ENCODE results near the gene ADM2.
"Not testable (repeated sequence)": the region's sequence is repeated elsewhere in the genome, so short reads cannot be mapped to it uniquely, and the experiment has no call there.

ADM2 gene

DNA sequence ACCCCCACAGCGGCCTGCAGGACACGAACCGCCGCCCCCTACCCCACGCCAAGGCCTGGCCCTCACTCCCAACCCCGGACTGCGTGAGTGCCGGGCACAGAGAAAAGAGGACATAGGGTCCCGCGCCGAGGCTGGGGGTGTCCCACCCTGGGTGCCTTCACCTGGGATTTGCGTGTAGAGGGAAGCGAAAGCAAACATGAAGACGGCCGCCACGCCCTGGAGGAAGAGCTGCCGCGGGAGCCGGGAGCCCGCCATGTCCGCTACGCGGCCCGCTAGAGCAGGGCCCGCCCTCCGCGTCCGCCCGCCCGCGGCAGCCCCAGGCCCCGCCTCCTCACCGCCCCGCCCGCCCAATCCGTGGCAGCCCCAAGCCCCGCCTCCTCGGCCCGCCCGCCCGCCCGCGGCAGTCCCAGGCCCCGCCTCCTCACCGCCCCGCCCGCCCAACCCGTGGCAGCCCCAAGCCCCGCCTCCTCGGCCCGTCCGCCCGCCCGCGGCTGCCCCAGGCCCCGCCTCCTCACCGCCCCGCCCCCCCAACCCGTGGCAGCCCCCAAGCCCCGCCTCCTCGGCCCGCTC, 26.2 kb downstream of the ADM2 start, which contains the start of gene LMF2:
LMF2 (minus strand) TSS at position 282 of the 570 bp plus-strand sequence; CDS start at position 255, 27 bp downstream.
- Mint-ChIP-seq H3K9me3 (no peaks in the 10 kb centered on the region), H3K36me3 (ENCODE audit: low read depth) (peaks cover 61% of the 10 kb centered on the region), H3K27ac (peak within 1 kb of the TSS; percentile 96), H3K27me3 (no peaks in the 10 kb centered on the region), H3K4me1 (ENCODE audit: low read depth) (peaks cover 35% of the 10 kb centered on the region), H3K4me3 (peak within 1 kb of the TSS; percentile 98)
- intact Hi-C loops (cut with micrococcal nuclease) = loop anchor here (5.0 kb wide), 1 partner anchor 75 kb away; the partner anchor contains the start of gene CHKB

DNA sequence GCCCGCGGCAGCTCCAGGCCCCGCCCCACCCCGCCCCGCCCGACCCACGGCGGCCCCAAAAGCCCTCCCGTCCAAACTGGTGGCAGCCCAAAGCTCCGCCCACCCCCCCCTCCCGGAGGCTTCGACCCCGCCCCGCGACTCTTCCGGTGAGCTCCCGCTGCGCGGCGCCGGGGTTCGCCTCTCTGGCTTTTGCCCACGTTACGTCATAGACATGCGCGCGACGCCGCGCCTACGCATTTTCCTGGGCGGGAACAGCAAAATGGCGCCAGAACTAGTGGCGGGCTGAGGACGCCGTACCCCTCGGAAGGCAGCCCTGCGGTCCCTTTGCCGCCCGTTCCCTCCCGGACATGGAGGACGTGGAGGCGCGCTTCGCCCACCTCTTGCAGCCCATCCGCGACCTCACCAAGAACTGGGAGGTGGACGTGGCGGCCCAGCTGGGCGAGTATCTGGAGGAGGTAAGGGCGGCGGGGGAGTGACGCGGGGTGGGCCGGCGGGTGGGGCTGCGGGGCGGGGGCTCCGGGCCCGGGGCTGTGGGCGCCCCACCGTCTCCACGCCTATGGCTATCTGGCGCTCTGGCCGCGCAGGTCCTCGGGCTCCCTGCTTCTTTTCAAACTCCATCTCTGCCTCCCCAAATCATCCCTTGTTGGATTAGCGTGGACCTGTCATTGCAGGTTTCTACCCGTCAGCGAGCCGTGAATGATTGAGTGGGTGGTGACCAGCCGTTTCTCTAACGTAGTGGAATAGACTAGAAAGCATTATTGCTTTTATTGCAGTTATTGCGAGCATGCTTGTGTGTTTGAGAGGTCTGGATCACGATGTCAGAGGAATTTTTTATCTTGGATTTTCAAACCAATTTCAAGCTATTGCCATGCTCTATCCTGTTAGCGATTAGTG, 26.9 kb downstream of the ADM2 start, which contains the start of gene NCAPH2:
NCAPH2 (plus strand) TSS at position 234 of the 894 bp plus-strand sequence; CDS start at position 348, 114 bp downstream.
- Mint-ChIP-seq H3K9me3 (no peaks in the 10 kb centered on the region), H3K4me1 (ENCODE audit: low read depth) (peaks cover 35% of the 10 kb centered on the region), H3K27ac (peak within 1 kb of the TSS; percentile 96), H3K4me3 (peak within 1 kb of the TSS; percentile 98), H3K36me3 (ENCODE audit: low read depth) (peaks cover 55% of the 10 kb centered on the region), H3K27me3 (no peaks in the 10 kb centered on the region)
- intact Hi-C loops (cut with micrococcal nuclease) = loop anchor here (2.0 to 5.0 kb wide), 2 partner anchors 55 to 74 kb away; partner anchors contain the start of genes CHKB and SYCE3

DNA sequence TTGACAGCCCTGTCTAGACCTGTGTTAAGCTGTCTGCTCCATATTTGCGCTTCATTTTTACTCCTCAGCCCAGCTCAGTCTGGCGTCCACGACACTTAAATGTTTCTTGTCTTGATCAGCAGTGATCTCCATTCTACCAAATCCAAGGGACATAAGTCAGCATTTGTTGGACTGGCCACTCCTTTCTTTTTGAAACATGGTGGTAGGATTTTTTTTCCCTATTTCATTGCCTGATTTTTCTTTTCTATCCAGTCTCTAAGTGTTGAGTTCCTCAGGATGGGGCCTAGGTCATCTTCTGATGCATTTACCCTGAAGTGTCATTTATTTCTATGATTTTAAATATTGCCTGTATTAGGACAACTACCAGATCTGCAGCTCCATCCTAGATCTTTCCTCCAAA, 27.6 kb downstream of the ADM2 start:
- no peaks in the 10 kb centered on the region for H3K9me3 Mint-ChIP-seq
- peaks cover 49% of the 10 kb centered on the region for H3K36me3 Mint-ChIP-seq (ENCODE audit: low read depth)
- H3K27ac Mint-ChIP-seq = peak overlapping the region; percentile 96
- H3K4me1 Mint-ChIP-seq (ENCODE audit: low read depth) = peaks cover 35% of the 10 kb centered on the region
- intact Hi-C loops (cut with micrococcal nuclease) = loop anchor here (2.0 to 5.0 kb wide), 2 partner anchors 54 to 73 kb away; partner anchors contain the start of genes CHKB and SYCE3
- H3K27me3 Mint-ChIP-seq = no peaks in the 10 kb centered on the region
- peak overlapping the region; percentile 93 for H3K4me3 Mint-ChIP-seq

DNA sequence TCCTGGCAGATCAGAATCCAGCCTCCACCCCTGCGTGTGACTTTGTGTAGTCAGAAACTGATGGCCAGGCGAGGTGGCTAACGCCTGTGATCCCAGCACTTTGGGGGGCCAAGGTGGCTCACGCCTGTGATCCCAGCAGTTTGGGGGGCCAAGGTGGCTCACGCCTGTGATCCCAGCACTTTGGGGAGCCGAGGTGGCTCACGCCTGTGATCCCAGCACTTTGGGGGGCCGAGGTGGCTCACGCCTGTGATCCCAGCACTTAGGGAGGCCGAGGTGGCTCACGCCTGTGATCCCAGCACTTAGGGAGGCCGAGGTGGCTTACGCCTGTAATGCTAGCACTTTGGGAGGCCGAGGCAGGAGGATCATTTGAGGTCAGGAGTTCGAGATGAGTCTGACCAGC, 31.8 kb downstream of the ADM2 start:
- H3K27ac Mint-ChIP-seq = no peak overlapping the region
- H3K36me3 Mint-ChIP-seq (ENCODE audit: low read depth) = peaks cover 43% of the 10 kb centered on the region
- no peaks in the 10 kb centered on the region for H3K27me3 Mint-ChIP-seq
- H3K4me1 Mint-ChIP-seq (ENCODE audit: low read depth) = peaks cover 18% of the 10 kb centered on the region
- no peaks in the 10 kb centered on the region for H3K9me3 Mint-ChIP-seq
- intact Hi-C loops (cut with micrococcal nuclease) = no loop called here
- no peak overlapping the region for H3K4me3 Mint-ChIP-seq

DNA sequence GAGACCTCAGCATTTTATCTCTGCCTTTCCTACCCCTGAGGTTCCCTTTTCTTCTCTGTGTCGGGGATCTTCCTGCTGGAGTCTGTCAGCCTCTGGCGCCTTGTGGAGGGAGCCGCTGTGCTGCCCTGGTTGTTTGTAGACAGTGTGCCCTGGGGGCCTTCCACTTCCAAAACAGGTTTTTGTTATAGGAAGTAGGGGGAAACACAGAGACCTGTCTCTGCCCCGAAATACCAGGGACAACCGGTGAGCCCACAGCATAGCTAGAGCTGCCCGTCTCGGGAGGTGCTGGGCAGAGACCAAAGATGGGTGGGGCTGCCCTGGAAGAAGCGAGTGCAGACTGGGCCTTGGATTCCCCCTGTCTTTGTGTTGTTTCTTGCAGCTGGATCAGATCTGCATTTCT, 34.7 kb downstream of the ADM2 start:
- intact Hi-C loops (cut with micrococcal nuclease) = no loop called here
- Mint-ChIP-seq H3K27ac (no peak overlapping the region), H3K27me3 (no peaks in the 10 kb centered on the region), H3K4me3 (no peak overlapping the region), H3K36me3 (ENCODE audit: low read depth) (peaks cover 69% of the 10 kb centered on the region), H3K9me3 (no peaks in the 10 kb centered on the region), H3K4me1 (ENCODE audit: low read depth) (peaks cover 6% of the 10 kb centered on the region)

DNA sequence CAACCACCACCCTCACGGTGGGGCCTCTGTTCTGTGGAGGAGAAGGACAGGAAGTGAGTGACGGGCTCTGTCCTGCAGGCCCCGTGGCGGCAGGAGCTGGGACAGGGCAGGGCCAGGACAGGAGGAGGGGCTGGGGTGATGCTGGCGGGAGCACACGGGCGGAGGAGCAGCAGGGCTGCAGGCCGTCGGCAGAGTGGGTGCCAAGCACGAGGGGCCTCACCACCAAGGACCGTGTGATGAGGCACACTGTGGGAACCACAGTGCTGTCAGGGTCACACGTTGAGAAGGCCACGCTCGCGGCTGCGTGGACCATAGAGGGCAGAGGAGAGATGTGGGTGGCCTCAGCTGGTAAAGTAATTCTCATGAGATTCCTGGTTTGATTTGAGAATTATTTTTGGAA, 35.5 kb downstream of the ADM2 start:
- Mint-ChIP-seq H3K9me3 (no peaks in the 10 kb centered on the region), H3K27ac (no peak overlapping the region), H3K4me3 (no peak overlapping the region), H3K36me3 (ENCODE audit: low read depth) (peaks cover 72% of the 10 kb centered on the region), H3K4me1 (ENCODE audit: low read depth) (peaks cover 6% of the 10 kb centered on the region), H3K27me3 (no peaks in the 10 kb centered on the region)
- intact Hi-C loops (cut with micrococcal nuclease) = no loop called here

DNA sequence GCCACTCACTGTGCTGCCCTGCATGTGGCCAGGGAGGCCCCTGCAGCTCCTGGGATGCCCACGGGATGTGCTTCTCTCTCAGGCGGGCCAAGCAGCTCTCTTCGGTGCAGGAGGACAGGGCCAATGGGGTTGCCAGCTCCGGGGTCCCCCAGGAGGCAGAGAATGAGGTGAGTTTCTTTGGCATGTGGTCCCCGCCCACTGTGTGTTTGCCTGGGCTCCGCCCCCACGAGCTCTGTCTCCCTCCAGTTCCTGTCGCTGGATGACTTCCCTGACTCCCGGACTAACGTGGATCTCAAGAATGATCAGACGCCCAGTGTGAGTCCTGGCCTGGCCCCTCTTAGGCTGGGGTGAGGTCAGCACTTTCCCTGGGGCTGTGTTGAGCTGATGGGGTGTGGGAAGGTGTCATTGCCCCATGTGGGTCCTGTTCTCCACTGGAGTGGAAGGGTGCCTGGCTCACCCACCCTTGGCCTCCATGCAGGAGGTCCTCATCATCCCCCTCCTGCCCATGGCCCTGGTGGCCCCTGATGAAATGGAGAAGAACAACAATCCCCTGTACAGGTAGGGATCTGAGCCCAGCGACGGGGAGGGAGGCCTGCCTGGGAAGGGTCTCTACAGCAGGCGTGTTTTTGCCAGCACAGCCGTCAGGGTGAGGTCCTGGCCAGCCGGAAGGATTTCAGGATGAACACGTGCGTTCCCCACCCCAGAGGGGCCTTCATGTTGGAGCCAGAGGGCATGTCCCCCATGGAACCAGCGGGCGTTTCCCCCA, 36.3 kb downstream of the ADM2 start:
- Mint-ChIP-seq H3K36me3 (ENCODE audit: low read depth) (peaks cover 73% of the 10 kb centered on the region), H3K4me3 (no peak overlapping the region), H3K9me3 (no peaks in the 10 kb centered on the region), H3K27ac (no peak overlapping the region), H3K4me1 (ENCODE audit: low read depth) (peaks cover 6% of the 10 kb centered on the region), H3K27me3 (no peaks in the 10 kb centered on the region)
- intact Hi-C loops (cut with micrococcal nuclease) = no loop called here

DNA sequence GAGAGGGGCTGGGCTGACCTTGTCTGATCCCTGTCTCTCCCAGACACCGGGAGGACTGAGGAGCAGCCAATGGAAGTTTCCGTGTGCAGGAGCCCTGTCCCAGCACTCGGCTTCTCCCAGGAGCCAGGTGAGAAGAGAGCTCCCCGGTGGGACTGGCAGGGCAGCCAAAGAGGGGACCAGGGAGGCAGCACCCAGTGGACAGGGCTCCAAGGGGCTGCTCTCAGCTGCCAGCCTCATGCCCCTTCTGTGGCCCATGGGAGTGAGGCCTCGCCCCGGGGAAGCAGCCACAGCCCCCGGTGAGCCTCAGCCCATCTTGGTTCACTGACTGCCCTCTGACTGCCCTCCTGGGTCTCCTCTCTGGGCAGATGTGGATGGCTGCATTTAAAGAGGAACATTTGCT, 37.3 kb downstream of the ADM2 start:
- Mint-ChIP-seq H3K27ac (no peak overlapping the region), H3K36me3 (ENCODE audit: low read depth) (peaks cover 82% of the 10 kb centered on the region), H3K9me3 (no peaks in the 10 kb centered on the region), H3K4me1 (ENCODE audit: low read depth) (peaks cover 15% of the 10 kb centered on the region), H3K27me3 (no peaks in the 10 kb centered on the region), H3K4me3 (no peak overlapping the region)
- intact Hi-C loops (cut with micrococcal nuclease) = no loop called here

DNA sequence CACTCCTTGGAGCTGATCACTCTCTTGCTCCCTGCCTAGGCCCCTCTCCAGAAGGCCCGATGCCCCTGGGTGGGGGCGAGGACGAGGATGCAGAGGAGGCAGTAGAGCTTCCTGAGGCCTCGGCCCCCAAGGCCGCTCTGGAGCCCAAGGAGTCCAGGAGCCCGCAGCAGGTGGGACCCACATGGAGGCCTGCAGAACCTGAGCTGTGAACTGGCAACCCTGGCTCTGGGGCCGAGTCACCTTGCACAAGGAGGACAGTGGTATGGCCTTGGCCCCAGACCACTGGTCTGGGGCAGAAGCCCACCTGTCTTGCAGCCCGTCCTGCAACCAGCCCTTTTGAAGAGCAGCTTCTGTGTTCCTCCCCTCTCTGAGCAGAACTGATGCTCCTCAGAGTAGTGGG, 37.8 kb downstream of the ADM2 start:
- H3K36me3 Mint-ChIP-seq (ENCODE audit: low read depth) = peaks cover 87% of the 10 kb centered on the region
- H3K4me1 Mint-ChIP-seq (ENCODE audit: low read depth) = peaks cover 18% of the 10 kb centered on the region
- no peak overlapping the region for H3K27ac Mint-ChIP-seq
- intact Hi-C loops (cut with micrococcal nuclease) = no loop called here
- no peaks in the 10 kb centered on the region for H3K27me3 Mint-ChIP-seq
- no peak overlapping the region for H3K4me3 Mint-ChIP-seq
- no peaks in the 10 kb centered on the region for H3K9me3 Mint-ChIP-seq

DNA sequence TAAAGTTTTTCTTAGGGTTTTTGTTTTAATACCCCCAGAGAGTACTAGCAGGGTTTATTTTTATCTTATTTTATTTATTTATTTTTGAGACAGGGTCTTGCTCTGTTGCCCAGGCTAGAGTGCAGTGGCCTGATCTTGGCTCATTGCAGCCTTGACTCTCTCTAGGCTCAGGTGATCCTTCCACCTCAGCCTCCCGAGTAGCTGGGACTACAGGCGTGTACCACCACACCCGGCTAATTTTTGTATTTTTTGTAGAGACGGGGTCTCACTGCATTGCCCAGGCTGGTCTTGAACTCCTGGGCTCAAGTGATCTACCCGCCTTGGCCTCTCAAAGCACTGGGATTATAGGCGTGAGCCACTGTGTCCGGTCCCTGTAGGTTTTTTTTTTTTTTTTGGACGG, 38.8 kb downstream of the ADM2 start:
- intact Hi-C loops (cut with micrococcal nuclease); H3K27ac Mint-ChIP-seq; H3K27me3 Mint-ChIP-seq; H3K9me3 Mint-ChIP-seq; H3K4me3 Mint-ChIP-seq: not testable (repeated sequence)
- H3K36me3 Mint-ChIP-seq (ENCODE audit: low read depth) = peaks cover 91% of the 10 kb centered on the region
- peaks cover 28% of the 10 kb centered on the region for H3K4me1 Mint-ChIP-seq (ENCODE audit: low read depth)

DNA sequence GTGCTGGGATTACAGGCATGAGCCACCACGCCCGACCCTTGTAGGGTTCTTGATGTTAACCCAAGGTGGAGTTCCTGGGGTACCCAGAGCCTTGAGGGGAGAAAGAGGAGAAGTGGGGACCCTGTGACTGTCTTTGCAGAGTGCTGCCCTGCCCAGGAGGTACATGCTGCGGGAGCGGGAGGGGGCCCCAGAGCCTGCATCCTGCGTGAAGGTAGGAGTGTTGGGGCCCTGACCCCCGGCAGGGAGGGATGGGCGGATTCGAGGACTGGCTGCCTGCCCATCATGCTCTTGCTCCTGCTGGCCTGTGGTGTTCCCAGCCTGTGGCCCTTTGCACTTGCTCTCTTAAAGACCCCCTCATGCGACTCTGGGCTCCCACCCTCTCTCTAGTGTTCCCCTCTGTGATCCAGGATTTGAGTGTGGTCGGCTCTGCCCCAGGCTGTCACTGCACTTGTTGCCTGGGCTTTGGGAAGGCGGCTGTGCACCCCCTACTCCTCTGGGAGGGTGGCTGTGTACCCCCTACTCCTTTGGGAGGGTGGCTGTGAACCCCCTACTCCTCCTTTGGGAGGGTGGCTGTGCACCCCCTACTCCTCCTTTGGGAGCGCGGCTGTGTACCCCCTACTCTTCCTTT, 39.6 kb downstream of the ADM2 start:
- intact Hi-C loops (cut with micrococcal nuclease) = no loop called here
- no peak overlapping the region for H3K27ac Mint-ChIP-seq

DNA sequence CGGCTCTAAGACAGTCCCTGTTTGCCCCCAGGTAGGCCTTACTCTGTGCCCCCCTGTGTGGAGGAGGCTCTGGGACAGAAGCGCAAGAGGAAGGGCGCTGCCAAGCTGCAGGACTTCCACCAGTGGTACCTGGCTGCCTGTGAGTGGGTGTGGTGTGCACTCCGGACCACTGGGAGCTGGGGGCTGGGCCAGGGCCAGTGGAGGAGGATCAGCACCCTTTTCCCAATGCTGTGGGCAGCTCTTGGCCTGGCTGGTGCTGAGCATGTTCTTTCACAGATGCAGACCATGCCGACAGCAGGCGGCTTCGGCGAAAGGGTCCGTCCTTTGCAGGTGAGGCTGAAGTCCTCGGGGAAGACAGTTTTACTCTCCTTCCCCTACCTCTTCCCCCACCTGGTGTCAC, 40.4 kb downstream of the ADM2 start:
- H3K27me3 Mint-ChIP-seq = no peaks in the 10 kb centered on the region
- no peak overlapping the region for H3K27ac Mint-ChIP-seq
- H3K4me3 Mint-ChIP-seq = no peak overlapping the region
- intact Hi-C loops (cut with micrococcal nuclease) = no loop called here
- peaks cover 25% of the 10 kb centered on the region for H3K4me1 Mint-ChIP-seq (ENCODE audit: low read depth)
- H3K36me3 Mint-ChIP-seq (ENCODE audit: low read depth) = peaks cover 93% of the 10 kb centered on the region
- no peaks in the 10 kb centered on the region for H3K9me3 Mint-ChIP-seq

More for the DNA sequence above, 39.6 kb downstream of the ADM2 start:
- H3K27me3 Mint-ChIP-seq = no peaks in the 10 kb centered on the region
- no peak overlapping the region for H3K4me3 Mint-ChIP-seq
- H3K9me3 Mint-ChIP-seq = no peaks in the 10 kb centered on the region
- H3K36me3 Mint-ChIP-seq (ENCODE audit: low read depth) = peaks cover 95% of the 10 kb centered on the region
- peaks cover 23% of the 10 kb centered on the region for H3K4me1 Mint-ChIP-seq (ENCODE audit: low read depth)

DNA sequence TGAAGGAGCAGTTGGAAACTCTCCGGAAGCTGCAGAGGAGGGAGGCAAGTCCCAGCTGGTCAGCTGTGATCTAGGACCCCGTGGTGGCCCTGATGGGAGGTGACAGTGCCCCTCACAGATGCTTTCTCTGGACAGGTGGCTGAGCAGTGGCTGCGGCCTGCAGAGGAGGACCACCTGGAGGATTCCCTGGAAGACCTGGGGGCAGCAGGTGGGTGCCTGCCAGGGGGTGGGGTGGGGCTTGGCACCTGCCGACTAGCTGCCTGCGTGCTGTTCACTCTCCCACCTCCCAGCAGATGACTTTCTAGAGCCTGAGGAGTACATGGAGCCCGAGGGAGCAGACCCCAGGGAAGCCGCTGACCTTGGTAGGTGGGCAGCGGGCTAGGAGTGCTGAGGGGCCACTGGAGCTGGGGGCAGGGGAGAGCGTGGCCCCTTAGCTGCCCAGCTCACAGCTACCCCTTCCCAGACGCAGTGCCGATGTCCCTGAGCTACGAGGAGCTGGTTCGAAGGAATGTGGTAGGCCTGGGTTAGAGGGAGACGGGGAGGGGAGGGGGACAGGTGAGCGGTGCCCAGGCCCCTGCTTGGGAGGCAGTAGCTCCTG, 41.0 kb downstream of the ADM2 start:
- H3K4me1 Mint-ChIP-seq (ENCODE audit: low read depth) = peaks cover 31% of the 10 kb centered on the region
- H3K9me3 Mint-ChIP-seq = no peaks in the 10 kb centered on the region
- H3K27ac Mint-ChIP-seq = no peak overlapping the region
- peaks cover 93% of the 10 kb centered on the region for H3K36me3 Mint-ChIP-seq (ENCODE audit: low read depth)
- H3K4me3 Mint-ChIP-seq = no peak overlapping the region
- H3K27me3 Mint-ChIP-seq = no peaks in the 10 kb centered on the region
- intact Hi-C loops (cut with micrococcal nuclease) = no loop called here

Measured in dendritic cell treated with granulocyte-macrophage colony-stimulating factor and Interleukin-4, amounts not matched to agents 40 ng/mL and 50 ng/mL, for 4 days (primary cell).